ENCODE measurements around the gene SCNN1B.
"Not testable (repeated sequence)": the region's sequence is repeated elsewhere in the genome, so short reads cannot be mapped to it uniquely, and the experiment has no call there.

SCNN1B gene

DNA sequence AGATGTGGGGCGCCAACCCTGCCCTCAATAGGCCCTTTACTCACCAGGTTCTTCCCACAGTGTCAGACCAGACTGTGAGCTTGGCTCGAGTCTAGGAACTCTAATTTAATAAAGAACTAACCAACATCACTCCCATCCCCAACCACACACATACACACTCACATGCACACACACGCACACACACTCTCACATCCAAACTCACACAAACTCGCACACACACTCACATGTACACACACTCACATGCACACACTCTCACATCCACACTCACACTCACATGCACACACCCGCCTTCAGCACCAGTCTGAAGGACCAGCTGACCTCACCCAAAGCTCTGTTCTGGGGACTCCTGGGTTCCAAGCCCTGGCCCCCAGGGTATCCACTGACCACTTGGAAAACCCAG is 87.1 kb downstream of the SCNN1B start:
- Mint-ChIP-seq H3K4me1 (peaks cover 10% of the 10 kb centered on the region), H3K9me3 (no peaks in the 10 kb centered on the region), H3K27ac (peak overlapping the region; percentile 40), H3K36me3 (ENCODE audit: low read depth) (peaks cover 43% of the 10 kb centered on the region), H3K4me3 (no peak overlapping the region), H3K27me3 (ENCODE audit: low read depth, poor library complexity) (peaks cover 4% of the 10 kb centered on the region)
- TF ChIP-seq, protein P1, sequence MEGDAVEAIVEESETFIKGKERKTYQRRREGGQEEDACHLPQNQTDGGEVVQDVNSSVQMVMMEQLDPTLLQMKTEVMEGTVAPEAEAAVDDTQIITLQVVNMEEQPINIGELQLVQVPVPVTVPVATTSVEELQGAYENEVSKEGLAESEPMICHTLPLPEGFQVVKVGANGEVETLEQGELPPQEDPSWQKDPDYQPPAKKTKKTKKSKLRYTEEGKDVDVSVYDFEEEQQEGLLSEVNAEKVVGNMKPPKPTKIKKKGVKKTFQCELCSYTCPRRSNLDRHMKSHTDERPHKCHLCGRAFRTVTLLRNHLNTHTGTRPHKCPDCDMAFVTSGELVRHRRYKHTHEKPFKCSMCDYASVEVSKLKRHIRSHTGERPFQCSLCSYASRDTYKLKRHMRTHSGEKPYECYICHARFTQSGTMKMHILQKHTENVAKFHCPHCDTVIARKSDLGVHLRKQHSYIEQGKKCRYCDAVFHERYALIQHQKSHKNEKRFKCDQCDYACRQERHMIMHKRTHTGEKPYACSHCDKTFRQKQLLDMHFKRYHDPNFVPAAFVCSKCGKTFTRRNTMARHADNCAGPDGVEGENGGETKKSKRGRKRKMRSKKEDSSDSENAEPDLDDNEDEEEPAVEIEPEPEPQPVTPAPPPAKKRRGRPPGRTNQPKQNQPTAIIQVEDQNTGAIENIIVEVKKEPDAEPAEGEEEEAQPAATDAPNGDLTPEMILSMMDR (IDR thresholded peaks at IDR 0.05) = no peak
- no peak for DNase-seq

DNA sequence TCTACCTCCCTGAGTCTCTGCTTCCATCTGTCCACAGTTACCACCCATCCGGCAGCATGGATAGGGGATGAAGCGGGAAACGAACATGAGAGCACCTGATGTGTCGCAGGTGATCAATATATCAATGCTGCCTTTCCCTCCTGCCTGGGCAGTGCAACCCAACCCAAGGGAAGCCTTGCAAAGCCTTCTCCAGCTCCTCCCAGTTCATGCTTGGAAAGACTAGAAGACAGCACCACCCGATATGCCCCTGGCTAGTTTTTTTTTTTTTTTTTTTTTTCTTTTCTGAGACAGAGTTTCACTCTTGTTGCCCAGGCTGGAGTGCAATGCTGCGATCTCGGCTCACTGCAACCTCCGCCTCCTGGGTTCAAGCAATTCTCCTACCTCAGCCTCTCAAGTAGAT is 87.8 kb downstream of the SCNN1B start:
- not testable (repeated sequence) for H3K27ac Mint-ChIP-seq; DNase-seq; H3K9me3 Mint-ChIP-seq; H3K27me3 Mint-ChIP-seq (ENCODE audit: low read depth, poor library complexity); H3K4me3 Mint-ChIP-seq
- H3K36me3 Mint-ChIP-seq (ENCODE audit: low read depth) = peaks cover 47% of the 10 kb centered on the region
- peaks cover 10% of the 10 kb centered on the region for H3K4me1 Mint-ChIP-seq

DNA sequence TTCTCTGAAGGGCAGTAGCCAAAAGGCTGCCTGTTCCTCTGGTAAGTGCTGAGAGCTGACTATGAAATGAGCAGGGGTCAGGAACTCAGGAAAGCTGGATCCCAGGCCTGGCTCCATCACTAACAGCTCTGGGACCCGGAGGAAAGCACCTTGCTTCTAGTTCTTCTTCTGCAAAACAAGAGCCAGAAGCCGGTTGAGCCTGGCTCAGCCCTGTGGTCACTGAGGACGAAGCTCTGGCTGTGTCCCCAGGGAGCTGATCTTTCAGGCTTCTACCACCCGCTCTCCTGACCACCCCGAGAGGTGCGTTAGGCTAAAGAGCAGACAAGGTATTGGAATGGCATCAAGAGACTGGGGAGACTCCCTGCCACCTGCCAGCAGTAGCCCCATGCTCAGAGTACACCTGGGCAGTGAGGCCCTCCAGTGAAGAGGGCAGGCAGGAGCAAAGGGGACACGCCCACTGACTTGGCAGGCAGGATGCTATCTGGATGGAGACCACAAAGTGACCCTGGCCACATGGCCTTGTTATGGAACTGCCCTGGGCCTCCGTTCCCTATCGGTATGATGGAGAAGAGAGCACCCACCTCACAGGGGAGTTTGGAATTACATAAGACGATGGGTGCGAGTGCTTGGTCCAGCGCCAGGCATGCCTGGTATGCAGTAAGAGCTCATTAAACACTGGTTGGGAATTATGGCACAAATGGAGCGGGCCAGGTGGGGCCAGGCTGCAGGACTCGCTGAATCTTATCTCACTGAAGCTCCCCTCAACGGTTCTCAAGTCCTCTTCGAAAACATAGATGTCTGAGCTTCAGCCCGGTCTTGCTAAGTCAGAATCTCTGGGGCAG is 89.5 kb downstream of the SCNN1B start:
- no peak for DNase-seq
- Mint-ChIP-seq H3K4me1 (peaks cover 10% of the 10 kb centered on the region), H3K9me3 (no peaks in the 10 kb centered on the region), H3K27me3 (ENCODE audit: low read depth, poor library complexity) (peaks cover 4% of the 10 kb centered on the region), H3K36me3 (ENCODE audit: low read depth) (peaks cover 53% of the 10 kb centered on the region), H3K27ac (no peak overlapping the region), H3K4me3 (no peak overlapping the region)
- TF ChIP-seq, protein P1 (IDR thresholded peaks at IDR 0.05) = no peak

DNA sequence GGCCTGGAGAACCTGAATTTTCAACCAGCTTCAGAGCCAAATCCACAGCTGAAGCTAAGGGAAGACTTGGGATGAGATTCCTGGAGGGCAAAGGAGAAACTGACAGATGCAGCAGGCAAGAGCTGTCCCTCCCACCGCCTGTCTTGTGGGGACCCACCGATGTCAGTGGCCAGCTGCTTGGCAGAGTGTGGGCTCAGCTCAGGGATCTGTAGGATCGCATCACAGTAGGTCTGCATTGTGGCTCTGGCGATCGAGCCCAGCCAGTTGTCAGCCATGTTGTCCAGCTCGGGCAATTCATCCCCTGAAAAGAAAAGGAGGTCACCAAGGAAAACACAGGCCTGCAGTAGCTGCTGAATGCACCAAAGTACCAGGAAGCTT is 90.1 kb downstream of the SCNN1B start:
- TF ChIP-seq, protein P1 (IDR thresholded peaks at IDR 0.05) = no peak
- Mint-ChIP-seq H3K27ac (no peak overlapping the region), H3K9me3 (no peaks in the 10 kb centered on the region), H3K4me1 (peaks cover 10% of the 10 kb centered on the region), H3K27me3 (ENCODE audit: low read depth, poor library complexity) (peaks cover 4% of the 10 kb centered on the region), H3K36me3 (ENCODE audit: low read depth) (peaks cover 56% of the 10 kb centered on the region), H3K4me3 (no peak overlapping the region)
- DNase-seq = no peak

DNA sequence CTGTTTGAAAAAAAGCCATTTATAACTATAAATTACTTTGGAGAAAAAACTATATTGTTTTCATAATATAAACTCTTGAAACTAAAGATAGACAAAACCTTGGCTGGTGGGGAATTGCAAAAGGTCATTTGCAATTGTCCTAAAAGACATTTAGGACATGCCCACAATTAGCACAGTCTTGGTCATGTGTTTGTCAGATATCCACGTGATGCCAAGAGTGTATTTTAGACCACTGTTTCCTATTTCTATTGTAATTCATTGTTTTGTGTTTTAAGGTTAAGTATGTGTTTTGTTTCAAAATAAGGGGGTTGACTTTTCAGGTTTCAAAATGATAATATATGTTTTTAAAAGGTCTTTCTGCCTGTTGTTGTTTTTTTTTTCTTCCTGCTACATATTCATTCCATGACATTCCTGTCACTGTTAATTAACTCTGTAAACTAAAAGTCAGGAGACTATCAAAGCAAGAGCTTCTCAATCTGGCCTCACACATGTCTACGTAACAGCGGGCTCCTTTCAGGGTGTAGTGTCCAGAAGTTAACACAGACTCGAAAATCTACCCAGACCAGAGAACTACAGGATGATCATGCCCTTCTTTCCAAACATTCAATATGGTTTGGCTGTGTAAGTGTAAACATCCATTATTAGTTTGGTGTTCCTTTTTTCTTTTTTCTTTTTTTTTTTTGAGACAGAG is 92.2 kb downstream of the SCNN1B start:
- TF ChIP-seq, protein P1 (IDR thresholded peaks at IDR 0.05) = no peak
- Mint-ChIP-seq H3K4me1 (peaks cover 9% of the 10 kb centered on the region), H3K27me3 (ENCODE audit: low read depth, poor library complexity) (peaks cover 4% of the 10 kb centered on the region), H3K27ac (no peak overlapping the region), H3K36me3 (ENCODE audit: low read depth) (peaks cover 57% of the 10 kb centered on the region), H3K4me3 (no peak overlapping the region), H3K9me3 (no peaks in the 10 kb centered on the region)
- DNase-seq = no peak

DNA sequence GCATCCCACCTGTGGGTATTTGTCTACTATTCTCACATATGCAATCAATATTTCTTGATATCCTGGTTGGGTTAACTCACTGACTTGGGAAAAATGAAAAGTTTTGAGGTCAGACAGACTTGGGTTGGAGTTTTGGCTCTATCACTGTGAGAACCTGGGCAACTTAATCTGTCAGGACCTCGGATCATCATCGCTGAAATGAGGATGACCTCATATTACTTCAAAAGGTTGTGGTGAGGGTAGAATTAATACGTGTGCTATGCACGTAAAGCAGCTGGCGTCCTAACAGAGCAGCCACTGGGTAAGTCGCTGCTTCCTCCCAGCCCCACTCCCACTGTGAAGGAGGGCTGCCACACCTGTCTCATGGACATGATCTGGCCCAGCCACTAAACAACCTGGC is 93.6 kb downstream of the SCNN1B start:
- TF ChIP-seq, protein P1 (IDR thresholded peaks at IDR 0.05) = no peak
- H3K36me3 Mint-ChIP-seq (ENCODE audit: low read depth) = peaks cover 60% of the 10 kb centered on the region
- no peaks in the 10 kb centered on the region for H3K9me3 Mint-ChIP-seq
- peaks cover 16% of the 10 kb centered on the region for H3K4me1 Mint-ChIP-seq
- H3K27me3 Mint-ChIP-seq (ENCODE audit: low read depth, poor library complexity) = peaks cover 2% of the 10 kb centered on the region
- no peak overlapping the region for H3K4me3 Mint-ChIP-seq
- no peak for DNase-seq
- H3K27ac Mint-ChIP-seq = no peak overlapping the region
